Brain microvascular endothelial cell (primary cell): ENCODE measurements around the gene TARM1.
"Not testable (repeated sequence)": the region's sequence is repeated elsewhere in the genome, so short reads cannot be mapped to it uniquely, and the experiment has no call there.

Experiments
- DNase-seq: peaks from one replicate; pipeline ENCODE4 v3.0.0-alpha.2; 2020
- H3K27ac ChIP-seq: fragments of 250-450 bp; sonication (Bioruptor Pico); 2 replicates; pipeline ENCODE4 v1.5.1; 2020; ENCODE audit warnings: mild to moderate bottlenecking, moderate library complexity
- H3K27me3 ChIP-seq: fragments of 250-450 bp; sonication (Bioruptor Pico); replicated peaks from 2 replicates; pipeline ENCODE4 v1.5.1; 2020; ENCODE audit warnings: mild to moderate bottlenecking
- H3K36me3 ChIP-seq: fragments of 250-450 bp; sonication (Bioruptor Pico); replicated peaks from 2 replicates; pipeline ENCODE4 v1.5.1; 2020; ENCODE audit warnings: mild to moderate bottlenecking
- H3K4me3 ChIP-seq: 2 replicates; pipeline ENCODE4 v1.5.1; 2011; ENCODE audit warnings: low read depth, mild to moderate bottlenecking, control low read depth, low read length, moderate library complexity
- CTCF ChIP-seq: IDR thresholded peaks from 2 replicates; pipeline ENCODE4 v1.5.1; 2011; ENCODE audit warnings: low read depth, mild to moderate bottlenecking, moderate library complexity, low read length, control low read depth, inconsistent platforms; ENCODE audit errors: missing control alignments
- in situ Hi-C: cut with HindIII; loops from 2 replicates; pipeline ENCODE4 v1.10.0; 2017; ENCODE audit warnings: low sequenced_read_pairs, low pct_ligation_motif_present

Gene TARM1

GRCh38 chr19:54096617-54097106 lies 15.5 kb upstream of the TARM1 start:
- no peak overlapping the region for H3K27ac ChIP-seq
- H3K4me3 ChIP-seq: peak overlapping the region; percentile 41
- H3K27me3 ChIP-seq: no peaks in the 10 kb centered on the region
- DNase-seq: no peak
- in situ Hi-C loops: no loop called here
- no peaks in the 10 kb centered on the region for H3K36me3 ChIP-seq
- TF ChIP-seq CTCF: peak; percentile 65

GRCh38 chr19:54095859-54096616 lies 14.9 kb upstream of the TARM1 start:
- H3K27me3 ChIP-seq, in situ Hi-C loops, H3K27ac ChIP-seq, DNase-seq, H3K36me3 ChIP-seq: not testable (repeated sequence)
- peak overlapping the region; percentile 37 for H3K4me3 ChIP-seq

GRCh38 chr19:54095136-54095858 lies 14.1 kb upstream of the TARM1 start:
- Histone ChIP-seq H3K4me3 (peak overlapping the region; percentile 37), H3K36me3 (no peaks in the 10 kb centered on the region), H3K27ac (no peak overlapping the region), H3K27me3 (no peaks in the 10 kb centered on the region)
- no peak for DNase-seq
- no peak for TF ChIP-seq CTCF
- in situ Hi-C loops: no loop called here

- TF ChIP-seq CTCF: no peak
- no peaks in the 10 kb centered on the region for H3K36me3 ChIP-seq
- no peaks in the 10 kb centered on the region for H3K27me3 ChIP-seq
- H3K4me3 ChIP-seq: no peak overlapping the region
- no peak overlapping the region for H3K27ac ChIP-seq
- in situ Hi-C loops: no loop called here
- DNase-seq: no peak
Observed at GRCh38 chr19:54094426-54095000, 13.3 kb upstream of the TARM1 start.

- H3K27me3 ChIP-seq: no peaks in the 10 kb centered on the region
- no peak for DNase-seq
- H3K4me3 ChIP-seq: no peak overlapping the region
- no peak overlapping the region for H3K27ac ChIP-seq
- no peak for TF ChIP-seq CTCF
- in situ Hi-C loops: no loop called here
- no peaks in the 10 kb centered on the region for H3K36me3 ChIP-seq
Observed at GRCh38 chr19:54084410-54084809, 3.2 kb upstream of the TARM1 start.

GRCh38 chr19:54077334-54077733 lies 3.8 kb downstream of the TARM1 start:
- in situ Hi-C loops: no loop called here
- Histone ChIP-seq H3K27me3 (no peaks in the 10 kb centered on the region), H3K27ac (no peak overlapping the region), H3K36me3 (no peaks in the 10 kb centered on the region), H3K4me3 (no peak overlapping the region)
- no peak for TF ChIP-seq CTCF
- no peak for DNase-seq
